ENCODE results near the gene DCT. TPM values are rescaled to one million over a fixed set of nuclear protein-coding genes. Genes with fewer than 3 reads are reported as not detected.

DCT gene
- total RNA-seq, 1 experiment from 2014 or later: not detected

GRCh38 chr13:94470126-94470525, 9.4 kb downstream of the DCT start:
- intact Hi-C loops (cut with micrococcal nuclease; ENCODE audit: unreplicated experiment): no loop called here
- CTCF ChIA-PET: no interaction called here
- Mint-ChIP-seq H3K27ac (ENCODE audit: unreplicated experiment) (no peak overlapping the region), H3K4me3 (ENCODE audit: low read depth, unreplicated experiment) (no peak overlapping the region), H3K27me3 (ENCODE audit: unreplicated experiment) (no peaks in the 10 kb centered on the region), H3K36me3 (ENCODE audit: insufficient read depth, unreplicated experiment) (no peaks in the 10 kb centered on the region), H3K4me1 (ENCODE audit: low read depth, unreplicated experiment) (no peaks in the 10 kb centered on the region), H3K9me3 (ENCODE audit: low read depth, unreplicated experiment) (no peaks in the 10 kb centered on the region)
- no peak for TF ChIP-seq CTCF (IDR thresholded peaks at IDR 0.05; ENCODE audit: unreplicated experiment)
- DNase-seq: no peak
- no TSS peak for BruUV-seq (replicated peaks)

GRCh38 chr13:94464771-94465170, 14.7 kb downstream of the DCT start:
- H3K9me3 Mint-ChIP-seq (ENCODE audit: low read depth, unreplicated experiment): no peaks in the 10 kb centered on the region
- H3K27ac Mint-ChIP-seq (ENCODE audit: unreplicated experiment): no peak overlapping the region
- no peak for TF ChIP-seq CTCF (IDR thresholded peaks at IDR 0.05; ENCODE audit: unreplicated experiment)
- no peaks in the 10 kb centered on the region for H3K36me3 Mint-ChIP-seq (ENCODE audit: insufficient read depth, unreplicated experiment)
- H3K4me3 Mint-ChIP-seq (ENCODE audit: low read depth, unreplicated experiment): no peak overlapping the region
- no peaks in the 10 kb centered on the region for H3K4me1 Mint-ChIP-seq (ENCODE audit: low read depth, unreplicated experiment)
- no TSS peak for BruUV-seq (replicated peaks)
- intact Hi-C loops (cut with micrococcal nuclease; ENCODE audit: unreplicated experiment): no loop called here
- CTCF ChIA-PET: no interaction called here
- H3K27me3 Mint-ChIP-seq (ENCODE audit: unreplicated experiment): no peaks in the 10 kb centered on the region
- DNase-seq: no peak

- no peak overlapping the region for H3K27ac Mint-ChIP-seq (ENCODE audit: unreplicated experiment)
- no peak overlapping the region for H3K4me3 Mint-ChIP-seq (ENCODE audit: low read depth, unreplicated experiment)
- intact Hi-C loops (cut with micrococcal nuclease; ENCODE audit: unreplicated experiment): no loop called here
- no peaks in the 10 kb centered on the region for H3K36me3 Mint-ChIP-seq (ENCODE audit: insufficient read depth, unreplicated experiment)
- CTCF ChIA-PET: no interaction called here
- H3K27me3 Mint-ChIP-seq (ENCODE audit: unreplicated experiment): no peaks in the 10 kb centered on the region
- no TSS peak for BruUV-seq (replicated peaks)
- DNase-seq: no peak
- no peaks in the 10 kb centered on the region for H3K9me3 Mint-ChIP-seq (ENCODE audit: low read depth, unreplicated experiment)
- H3K4me1 Mint-ChIP-seq (ENCODE audit: low read depth, unreplicated experiment): no peaks in the 10 kb centered on the region
- TF ChIP-seq CTCF (IDR thresholded peaks at IDR 0.05; ENCODE audit: unreplicated experiment): no peak
Observed at GRCh38 chr13:94462670-94463069, 16.8 kb downstream of the DCT start.

- no peaks in the 10 kb centered on the region for H3K4me1 Mint-ChIP-seq (ENCODE audit: low read depth, unreplicated experiment)
- no peaks in the 10 kb centered on the region for H3K27me3 Mint-ChIP-seq (ENCODE audit: unreplicated experiment)
- intact Hi-C loops (cut with micrococcal nuclease; ENCODE audit: unreplicated experiment): no loop called here
- no TSS peak for BruUV-seq (replicated peaks)
- H3K36me3 Mint-ChIP-seq (ENCODE audit: insufficient read depth, unreplicated experiment): no peaks in the 10 kb centered on the region
- H3K27ac Mint-ChIP-seq (ENCODE audit: unreplicated experiment): no peak overlapping the region
- CTCF ChIA-PET: no interaction called here
- H3K4me3 Mint-ChIP-seq (ENCODE audit: low read depth, unreplicated experiment): no peak overlapping the region
- no peaks in the 10 kb centered on the region for H3K9me3 Mint-ChIP-seq (ENCODE audit: low read depth, unreplicated experiment)
- no peak for DNase-seq
- TF ChIP-seq CTCF (IDR thresholded peaks at IDR 0.05; ENCODE audit: unreplicated experiment): no peak
Observed at GRCh38 chr13:94459116-94459515, 20.4 kb downstream of the DCT start.

GRCh38 chr13:94455414-94455813, 24.1 kb downstream of the DCT start:
- TF ChIP-seq CTCF (IDR thresholded peaks at IDR 0.05; ENCODE audit: unreplicated experiment): no peak
- CTCF ChIA-PET: no interaction called here
- no peaks in the 10 kb centered on the region for H3K9me3 Mint-ChIP-seq (ENCODE audit: low read depth, unreplicated experiment)
- no peak overlapping the region for H3K27ac Mint-ChIP-seq (ENCODE audit: unreplicated experiment)
- DNase-seq: no peak
- H3K36me3 Mint-ChIP-seq (ENCODE audit: insufficient read depth, unreplicated experiment): no peaks in the 10 kb centered on the region
- intact Hi-C loops (cut with micrococcal nuclease; ENCODE audit: unreplicated experiment): no loop called here
- no peaks in the 10 kb centered on the region for H3K4me1 Mint-ChIP-seq (ENCODE audit: low read depth, unreplicated experiment)
- BruUV-seq (replicated peaks): no TSS peak
- H3K4me3 Mint-ChIP-seq (ENCODE audit: low read depth, unreplicated experiment): no peak overlapping the region
- H3K27me3 Mint-ChIP-seq (ENCODE audit: unreplicated experiment): no peaks in the 10 kb centered on the region
